IPS-NIHi7 (cell line): Measurements from ENCODE around the gene IL12RB2.

Experiments
- DNase-seq: peaks from one replicate; pipeline ENCODE4 v3.0.0; 2012; ENCODE audit warnings: mixed read lengths; ENCODE audit errors: extremely low spot score

Gene IL12RB2

GRCh38 chr1:67347688-67348472, 40.2 kb downstream of the IL12RB2 start:
- DNase-seq, result peak; percentile 76

GRCh38 chr1:67348586-67349252, 41.0 kb downstream of the IL12RB2 start:
- DNase-seq, result no peak

GRCh38 chr1:67350783-67351182, 43.1 kb downstream of the IL12RB2 start:
- no peak for DNase-seq

GRCh38 chr1:67352211-67352610, 44.5 kb downstream of the IL12RB2 start:
- no peak for DNase-seq

GRCh38 chr1:67355745-67356424, 48.2 kb downstream of the IL12RB2 start:
- no peak for DNase-seq

GRCh38 chr1:67359592-67359991, 51.9 kb downstream of the IL12RB2 start:
- DNase-seq, result no peak

GRCh38 chr1:67361641-67362040, 54.0 kb downstream of the IL12RB2 start:
- no peak for DNase-seq

GRCh38 chr1:67367370-67368045, 59.8 kb downstream of the IL12RB2 start:
- no peak for DNase-seq

GRCh38 chr1:67368046-67368514, 60.4 kb downstream of the IL12RB2 start:
- no peak for DNase-seq

GRCh38 chr1:67371043-67371442, 63.4 kb downstream of the IL12RB2 start:
- no peak for DNase-seq

- DNase-seq, result no peak
These were observed 64.0 kb downstream of the IL12RB2 start for GRCh38 chr1:67371681-67372080.

- DNase-seq, result no peak
These were observed 64.5 kb downstream of the IL12RB2 start for GRCh38 chr1:67372136-67372535.

- DNase-seq, result no peak
These were observed 65.2 kb downstream of the IL12RB2 start for GRCh38 chr1:67372898-67373297.

GRCh38 chr1:67376381-67376780, 68.7 kb downstream of the IL12RB2 start:
- no peak for DNase-seq

- no peak for DNase-seq
These were observed 69.6 kb downstream of the IL12RB2 start for GRCh38 chr1:67377253-67377652.

- DNase-seq, result no peak
These were observed 73.5 kb downstream of the IL12RB2 start for GRCh38 chr1:67381154-67381553.

GRCh38 chr1:67382292-67382691, 74.6 kb downstream of the IL12RB2 start:
- no peak for DNase-seq

- no peak for DNase-seq
These were observed 76.4 kb downstream of the IL12RB2 start for GRCh38 chr1:67383999-67384638.

- DNase-seq, result peak; percentile 37
These were observed 82.6 kb downstream of the IL12RB2 start for GRCh38 chr1:67390041-67390887.

GRCh38 chr1:67393240-67393639, 85.6 kb downstream of the IL12RB2 start:
- no peak for DNase-seq

GRCh38 chr1:67393737-67394136, 86.1 kb downstream of the IL12RB2 start:
- DNase-seq, result no peak
